Ishikawa (cell line): ENCODE results near the gene FLT3LG.

ENCODE experiments used
- TAF1 ChIP-seq: IDR thresholded peaks from 2 replicates; pipeline ENCODE4 v1.6.1; 2012; ENCODE audit warnings: low read depth, mild to moderate bottlenecking
- TEAD4 ChIP-seq: IDR thresholded peaks from 2 replicates; pipeline ENCODE4 v1.6.1; 2012
- YY1 ChIP-seq: IDR thresholded peaks from 2 replicates; pipeline ENCODE4 v1.6.1; 2012; ENCODE audit warnings: low read depth
- TF ChIP-seq, protein P1 (sequence below): IDR thresholded peaks from 2 replicates; pipeline ENCODE4 v1.6.1; 2012; ENCODE audit warnings: low read depth, mild to moderate bottlenecking

DNA sequence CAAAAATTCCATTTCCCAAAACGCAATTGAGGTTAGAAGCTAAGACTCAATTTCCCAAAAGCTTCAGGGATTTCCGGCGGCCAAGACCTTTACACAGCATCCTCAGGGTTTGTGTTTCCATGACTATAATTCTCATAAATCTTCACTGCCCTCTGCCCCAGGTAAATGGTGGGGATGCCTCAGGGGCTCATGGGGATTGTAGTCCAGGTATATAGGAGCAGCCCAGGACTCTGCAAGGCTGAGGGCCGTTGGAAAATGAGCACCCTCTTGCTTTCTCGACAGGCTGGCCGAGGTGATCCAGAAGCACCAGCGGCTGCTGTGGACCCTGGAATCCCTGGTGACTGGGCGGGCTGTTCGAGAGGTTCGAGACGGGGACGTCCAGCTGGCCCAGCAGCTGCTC, 14.6 kb upstream of the FLT3LG start:
- no peak for TF ChIP-seq YY1
- TF ChIP-seq, protein P1, sequence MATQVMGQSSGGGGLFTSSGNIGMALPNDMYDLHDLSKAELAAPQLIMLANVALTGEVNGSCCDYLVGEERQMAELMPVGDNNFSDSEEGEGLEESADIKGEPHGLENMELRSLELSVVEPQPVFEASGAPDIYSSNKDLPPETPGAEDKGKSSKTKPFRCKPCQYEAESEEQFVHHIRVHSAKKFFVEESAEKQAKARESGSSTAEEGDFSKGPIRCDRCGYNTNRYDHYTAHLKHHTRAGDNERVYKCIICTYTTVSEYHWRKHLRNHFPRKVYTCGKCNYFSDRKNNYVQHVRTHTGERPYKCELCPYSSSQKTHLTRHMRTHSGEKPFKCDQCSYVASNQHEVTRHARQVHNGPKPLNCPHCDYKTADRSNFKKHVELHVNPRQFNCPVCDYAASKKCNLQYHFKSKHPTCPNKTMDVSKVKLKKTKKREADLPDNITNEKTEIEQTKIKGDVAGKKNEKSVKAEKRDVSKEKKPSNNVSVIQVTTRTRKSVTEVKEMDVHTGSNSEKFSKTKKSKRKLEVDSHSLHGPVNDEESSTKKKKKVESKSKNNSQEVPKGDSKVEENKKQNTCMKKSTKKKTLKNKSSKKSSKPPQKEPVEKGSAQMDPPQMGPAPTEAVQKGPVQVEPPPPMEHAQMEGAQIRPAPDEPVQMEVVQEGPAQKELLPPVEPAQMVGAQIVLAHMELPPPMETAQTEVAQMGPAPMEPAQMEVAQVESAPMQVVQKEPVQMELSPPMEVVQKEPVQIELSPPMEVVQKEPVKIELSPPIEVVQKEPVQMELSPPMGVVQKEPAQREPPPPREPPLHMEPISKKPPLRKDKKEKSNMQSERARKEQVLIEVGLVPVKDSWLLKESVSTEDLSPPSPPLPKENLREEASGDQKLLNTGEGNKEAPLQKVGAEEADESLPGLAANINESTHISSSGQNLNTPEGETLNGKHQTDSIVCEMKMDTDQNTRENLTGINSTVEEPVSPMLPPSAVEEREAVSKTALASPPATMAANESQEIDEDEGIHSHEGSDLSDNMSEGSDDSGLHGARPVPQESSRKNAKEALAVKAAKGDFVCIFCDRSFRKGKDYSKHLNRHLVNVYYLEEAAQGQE = no peak
- no peak for TF ChIP-seq TAF1
- no peak for TF ChIP-seq TEAD4
